Measurements from ENCODE around the gene VWCE. TPM values are rescaled to one million over a fixed set of nuclear protein-coding genes. Genes with fewer than 3 reads are reported as not detected.
A peak's percentile ranks its signal among the peaks of the same experiment; 100 is the strongest.

Gene VWCE
- total and polyA plus RNA-seq, 2 donors from 2014 or later, result 0.32 to 1.2 TPM

DNA sequence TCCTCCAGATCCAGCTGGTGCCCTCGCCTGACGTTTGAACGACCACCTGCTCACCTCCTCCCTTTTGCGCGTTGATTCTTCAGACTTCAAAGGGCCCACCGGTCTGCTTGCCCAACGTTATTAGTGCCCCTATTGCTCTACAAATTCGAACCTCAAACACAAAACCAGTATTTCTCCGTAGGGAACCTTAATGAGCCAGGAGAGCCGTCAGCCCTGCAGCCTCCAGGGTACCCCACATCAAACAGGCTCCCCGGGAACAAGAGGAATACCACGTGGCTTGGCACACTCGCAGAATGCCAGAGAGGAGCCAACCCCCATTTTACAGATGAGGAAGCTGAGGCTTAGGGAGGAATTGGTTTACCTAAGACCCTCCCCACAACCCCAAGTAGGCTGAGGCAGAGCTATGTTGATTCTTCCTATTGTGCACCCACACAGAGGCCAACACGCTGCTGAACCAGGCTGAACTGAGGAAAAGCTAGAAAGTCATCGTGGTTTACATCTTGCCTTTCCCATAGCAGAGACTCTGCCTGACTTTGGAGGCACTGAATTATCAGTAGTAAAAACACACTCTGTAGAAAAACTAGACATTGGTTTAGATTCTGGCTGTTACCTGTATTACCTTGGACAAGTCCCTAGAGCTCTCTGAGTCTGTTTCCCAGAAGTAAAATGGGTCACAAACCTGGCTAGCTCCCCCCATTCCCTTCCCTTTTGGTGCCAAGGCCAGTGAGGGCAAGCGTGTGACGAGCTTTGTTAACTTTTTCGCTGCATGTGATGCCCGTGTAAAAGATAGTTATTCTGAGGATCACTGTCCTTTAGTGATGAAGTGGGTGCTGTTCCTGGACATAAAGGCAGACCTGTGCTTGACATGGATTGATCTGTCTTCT is 38.7 kb upstream of the VWCE start:
- peak overlapping the region; percentile 78 to 91 for H3K27ac ChIP-seq (ENCODE audit: low read depth in 2 of 2, low read length in 2 of 2)
- peak overlapping the region; percentile 78 to 97 (median 92) for H3K4me3 ChIP-seq (ENCODE audit: low read length in 3 of 3)
- H3K36me3 ChIP-seq (ENCODE audit: control insufficient read depth in 2 of 3, insufficient read depth in 3 of 3, low read length in 3 of 3), result peaks cover 0 to 18% (median 9%) of the 10 kb centered on the region in 3 donors
- FAIRE-seq (no peak), DNase-seq (no peak)
- peaks cover 4 to 35% (median 17%) of the 10 kb centered on the region in 3 donors for H3K4me1 ChIP-seq (ENCODE audit: control insufficient read depth in 2 of 3, insufficient read depth in 2 of 3, low read depth in 1 of 3, low read length in 3 of 3)
- no peaks in the 10 kb centered on the region for H3K9me3 ChIP-seq (ENCODE audit: control insufficient read depth in 2 of 3, insufficient read depth in 1 of 3, low read length in 3 of 3)
- intact Hi-C loops (cut with DNase I), result no loop called here
- no peaks in the 10 kb centered on the region for H3K27me3 ChIP-seq (ENCODE audit: control insufficient read depth, insufficient read depth, low read length)
- H3K9ac ChIP-seq (ENCODE audit: low read length in 3 of 3), result peak overlapping the region; percentile 88 to 97 (median 89)
- TF ChIP-seq, protein P1, sequence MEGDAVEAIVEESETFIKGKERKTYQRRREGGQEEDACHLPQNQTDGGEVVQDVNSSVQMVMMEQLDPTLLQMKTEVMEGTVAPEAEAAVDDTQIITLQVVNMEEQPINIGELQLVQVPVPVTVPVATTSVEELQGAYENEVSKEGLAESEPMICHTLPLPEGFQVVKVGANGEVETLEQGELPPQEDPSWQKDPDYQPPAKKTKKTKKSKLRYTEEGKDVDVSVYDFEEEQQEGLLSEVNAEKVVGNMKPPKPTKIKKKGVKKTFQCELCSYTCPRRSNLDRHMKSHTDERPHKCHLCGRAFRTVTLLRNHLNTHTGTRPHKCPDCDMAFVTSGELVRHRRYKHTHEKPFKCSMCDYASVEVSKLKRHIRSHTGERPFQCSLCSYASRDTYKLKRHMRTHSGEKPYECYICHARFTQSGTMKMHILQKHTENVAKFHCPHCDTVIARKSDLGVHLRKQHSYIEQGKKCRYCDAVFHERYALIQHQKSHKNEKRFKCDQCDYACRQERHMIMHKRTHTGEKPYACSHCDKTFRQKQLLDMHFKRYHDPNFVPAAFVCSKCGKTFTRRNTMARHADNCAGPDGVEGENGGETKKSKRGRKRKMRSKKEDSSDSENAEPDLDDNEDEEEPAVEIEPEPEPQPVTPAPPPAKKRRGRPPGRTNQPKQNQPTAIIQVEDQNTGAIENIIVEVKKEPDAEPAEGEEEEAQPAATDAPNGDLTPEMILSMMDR (IDR thresholded peaks at IDR 0.05; ENCODE audit: borderline replicate concordance, extremely low read depth, insufficient read depth), result no peak

DNA sequence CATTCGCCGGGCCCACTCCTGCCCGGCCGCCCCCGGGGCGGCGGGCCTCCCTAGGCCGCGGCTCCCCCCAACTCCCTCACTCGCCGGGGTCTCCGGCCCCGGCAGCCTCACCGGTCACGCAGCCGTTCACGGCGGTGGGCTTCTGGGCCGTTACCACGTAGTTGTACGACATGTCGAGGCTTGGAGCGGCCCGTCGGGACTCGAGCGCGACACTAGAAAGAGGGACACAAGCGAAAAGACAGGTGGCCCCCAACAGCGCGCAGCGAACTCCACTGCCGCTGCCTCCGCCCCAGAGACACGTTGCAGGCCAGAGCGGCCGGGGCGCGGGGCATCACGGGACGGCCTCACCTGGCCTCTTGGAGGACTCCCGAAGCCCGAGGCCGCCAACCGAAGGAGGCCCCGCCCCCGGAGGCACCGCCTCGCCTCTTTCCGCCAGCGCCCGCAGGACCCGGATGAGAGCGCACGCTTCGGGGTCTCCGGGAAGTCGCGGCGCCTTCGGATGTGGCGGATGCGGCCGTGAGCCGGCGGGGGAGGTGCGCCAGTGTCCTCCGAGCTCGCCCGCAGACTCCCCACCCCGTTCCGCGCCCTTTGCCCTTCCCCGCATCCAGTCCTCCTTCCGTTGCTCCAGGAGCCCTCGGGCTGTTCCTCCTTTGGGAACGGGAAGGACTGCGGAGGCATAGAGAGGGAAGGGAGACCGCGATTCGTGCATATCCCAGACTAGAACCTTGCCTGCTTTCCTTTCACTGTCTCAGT is 37.9 kb upstream of the VWCE start, which contains the start of the genes DDB1 and TKFC:
DDB1 (minus strand) TSS at position 309 of the 753 bp plus-strand sequence; CDS start at position 172, 137 bp downstream.
TKFC (plus strand) TSS at position 432 of the 753 bp plus-strand sequence. CDS start 1,501 bp downstream, outside the sequence.
- H3K9ac ChIP-seq (ENCODE audit: low read length in 3 of 3), result peak within 1 kb of the TSS; percentile 89 to 97 (median 92)
- intact Hi-C loops (cut with DNase I), result no loop called here
- H3K4me3 ChIP-seq (ENCODE audit: low read length in 3 of 3), result peak within 1 kb of the TSS; percentile 83 to 97 (median 92)
- H3K36me3 ChIP-seq (ENCODE audit: control insufficient read depth in 2 of 3, insufficient read depth in 3 of 3, low read length in 3 of 3), result peaks cover 0 to 16% (median 4%) of the 10 kb centered on the region in 3 donors
- peak; percentile 97 to 99 (median 98) for DNase-seq
- peak within 1 kb of the TSS; percentile 78 to 91 for H3K27ac ChIP-seq (ENCODE audit: low read depth in 2 of 2, low read length in 2 of 2)
- H3K27me3 ChIP-seq (ENCODE audit: control insufficient read depth, insufficient read depth, low read length), result no peaks in the 10 kb centered on the region
- FAIRE-seq, result no peak
- peaks cover 4 to 35% (median 17%) of the 10 kb centered on the region in 3 donors for H3K4me1 ChIP-seq (ENCODE audit: control insufficient read depth in 2 of 3, insufficient read depth in 2 of 3, low read depth in 1 of 3, low read length in 3 of 3)
- TF ChIP-seq, protein P1 (IDR thresholded peaks at IDR 0.05; ENCODE audit: borderline replicate concordance, extremely low read depth, insufficient read depth), result no peak
- no peaks in the 10 kb centered on the region for H3K9me3 ChIP-seq (ENCODE audit: control insufficient read depth in 2 of 3, insufficient read depth in 1 of 3, low read length in 3 of 3)

DNA sequence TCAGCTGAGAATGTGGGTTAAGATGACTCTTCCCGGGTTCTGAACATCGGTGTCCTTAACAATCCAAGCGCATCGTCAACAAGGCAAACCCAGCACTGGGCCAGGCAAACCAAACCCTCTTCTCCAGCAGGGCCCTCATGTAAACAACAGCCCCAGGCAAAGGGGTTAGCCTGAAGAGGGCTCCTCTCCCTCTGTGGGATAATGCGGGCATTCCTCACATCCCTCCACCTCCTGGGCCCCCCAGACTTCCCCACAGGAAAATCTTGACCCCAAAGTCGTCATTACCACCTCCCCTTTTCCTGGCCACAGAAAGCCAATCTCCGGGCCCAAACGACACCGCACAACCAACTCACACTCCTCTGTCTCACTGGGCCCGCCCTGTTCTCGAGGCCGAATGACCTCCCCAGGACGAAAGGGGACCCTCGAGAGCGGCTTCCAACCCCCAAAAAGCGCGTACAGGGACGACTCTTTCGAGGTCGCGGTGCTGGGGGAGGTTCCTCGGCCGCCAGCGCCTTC is 37.2 kb upstream of the VWCE start:
- Histone ChIP-seq H3K27ac (ENCODE audit: low read depth in 2 of 2, low read length in 2 of 2) (peak overlapping the region; percentile 78 to 85), H3K9ac (ENCODE audit: low read length in 3 of 3) (peak overlapping the region; percentile 77 to 92 (median 89)), H3K4me1 (ENCODE audit: control insufficient read depth in 2 of 3, insufficient read depth in 2 of 3, low read depth in 1 of 3, low read length in 3 of 3) (peaks cover 4 to 35% (median 17%) of the 10 kb centered on the region in 3 donors), H3K27me3 (ENCODE audit: control insufficient read depth, insufficient read depth, low read length) (no peaks in the 10 kb centered on the region), H3K4me3 (ENCODE audit: low read length in 3 of 3) (peak overlapping the region; percentile 83 to 92 (median 84)), H3K36me3 (ENCODE audit: control insufficient read depth in 2 of 3, insufficient read depth in 3 of 3, low read length in 3 of 3) (peaks cover 5 to 22% (median 9%) of the 10 kb centered on the region in 3 donors), H3K9me3 (ENCODE audit: control insufficient read depth in 2 of 3, insufficient read depth in 1 of 3, low read length in 3 of 3) (no peaks in the 10 kb centered on the region)
- no peak for FAIRE-seq
- TF ChIP-seq, protein P1 (IDR thresholded peaks at IDR 0.05; ENCODE audit: borderline replicate concordance, extremely low read depth, insufficient read depth), result no peak
- intact Hi-C loops (cut with DNase I), result no loop called here
- DNase-seq, result peak in 3 of 5 donors; percentile 29 to 57 (median 42)
